AG04449 (cell line): ENCODE data around the gene BMI1.

Experiments used
- CTCF ChIA-PET: fragments of 350-600 bp; formaldehyde crosslinking; extraction: SDS; loops from one replicate; lab custom pipeline; 2021; ENCODE audit warnings: antibody characterized with exemption; lab: Yijun Ruan, JAX
- POLR2A ChIA-PET: fragments of 400-600, 350-600 bp; formaldehyde crosslinking; extraction: SDS; loops from one replicate; lab custom pipeline; 2020; ENCODE audit warnings: antibody characterized with exemption, inconsistent platforms; lab: Yijun Ruan, JAX
- DNase-seq: peaks from one replicate; pipeline ENCODE4 v3.0.0-alpha.2; 2010; ENCODE audit warnings: low read depth, low spot score
- H3K4me3 ChIP-seq: 2 replicates; pipeline ENCODE4 v1.5.1; 2011; ENCODE audit warnings: low read depth, mild to moderate bottlenecking, control low read depth, low read length
- CTCF ChIP-seq: IDR thresholded peaks from one replicate; pipeline ENCODE4 v1.5.1; 2011; ENCODE audit warnings: mild to moderate bottlenecking, moderate library complexity, low read length, control low read depth, inconsistent platforms; ENCODE audit not compliant: insufficient read depth; ENCODE audit errors: missing control alignments

Gene BMI1

DNA sequence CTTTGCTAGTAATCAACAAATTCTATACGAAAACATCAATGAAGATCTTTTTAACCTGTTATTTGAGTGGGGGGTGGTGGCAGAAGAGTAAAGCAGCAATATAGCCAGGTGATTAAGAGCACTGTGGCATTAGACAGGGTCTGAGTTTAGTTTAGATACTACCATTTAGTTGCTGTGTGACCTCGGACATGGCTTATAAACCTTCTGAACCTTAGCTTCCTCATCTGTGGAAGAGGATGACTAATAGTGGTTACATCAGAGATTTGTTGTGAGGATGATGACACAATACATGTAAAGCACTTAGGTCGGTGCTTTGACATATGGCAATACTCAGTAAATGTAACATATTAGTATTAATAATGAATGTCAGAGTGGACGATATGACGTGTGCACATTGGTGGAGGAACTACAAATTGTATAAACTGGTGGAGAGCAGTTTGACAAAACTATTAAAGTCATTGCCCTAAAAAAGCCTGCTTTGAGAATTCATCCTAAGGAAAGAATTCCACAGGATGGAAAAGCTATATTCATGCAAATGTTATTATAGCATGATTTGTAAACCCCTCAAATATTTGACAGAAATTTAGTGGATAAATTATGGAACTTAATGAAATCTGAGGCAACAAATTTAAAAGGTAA is 48.7 kb downstream of the BMI1 start:
- no peak for TF ChIP-seq CTCF
- DNase-seq = no peak
- H3K4me3 ChIP-seq = no peak overlapping the region
- ChIA-PET POLR2A (no interaction called here), CTCF (no interaction called here)

GRCh38 chr10:22370320-22370719 is 49.4 kb downstream of the BMI1 start:
- DNase-seq = no peak
- TF ChIP-seq CTCF = no peak
- ChIA-PET CTCF (no interaction called here), POLR2A (no interaction called here)
- no peak overlapping the region for H3K4me3 ChIP-seq

- H3K4me3 ChIP-seq = no peak overlapping the region
- no peak for TF ChIP-seq CTCF
- no peak for DNase-seq
- ChIA-PET CTCF (no interaction called here), POLR2A (no interaction called here)
Measured at GRCh38 chr10:22372298-22372697, 51.4 kb downstream of the BMI1 start.

DNA sequence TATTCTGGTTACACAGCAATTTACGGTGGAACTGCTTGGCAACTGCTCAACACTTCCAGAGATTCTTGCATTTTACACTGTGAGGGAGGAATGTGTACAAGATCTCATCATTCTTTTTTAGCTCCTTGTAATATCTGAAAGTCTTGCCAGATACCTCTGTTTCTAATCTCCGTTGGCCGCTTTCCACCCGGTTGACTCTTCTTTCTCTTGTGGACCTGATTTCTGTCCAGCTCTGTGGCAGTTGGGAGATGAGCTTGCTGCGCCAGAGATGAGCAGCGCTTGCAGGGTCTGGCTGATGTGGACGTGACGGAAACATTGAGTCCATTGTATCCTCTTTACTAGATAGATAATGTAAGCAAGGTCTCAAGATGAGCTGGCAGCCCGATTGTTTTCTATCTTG is 52.0 kb downstream of the BMI1 start:
- ChIA-PET CTCF (no interaction called here), POLR2A (no interaction called here)
- DNase-seq = no peak
- H3K4me3 ChIP-seq = no peak overlapping the region
- no peak for TF ChIP-seq CTCF

GRCh38 chr10:22374489-22375126 is 53.7 kb downstream of the BMI1 start:
- ChIA-PET CTCF (no interaction called here), POLR2A (no interaction called here)
- no peak for DNase-seq
- TF ChIP-seq CTCF = no peak
- H3K4me3 ChIP-seq = no peak overlapping the region

- ChIA-PET CTCF (no interaction called here), POLR2A (no interaction called here)
- no peak for DNase-seq
- no peak for TF ChIP-seq CTCF
- H3K4me3 ChIP-seq = no peak overlapping the region
Measured at GRCh38 chr10:22379059-22379458, 58.2 kb downstream of the BMI1 start.
